H1 (cell line): ENCODE measurements around the gene RANBP3L. TPM values are rescaled to one million over a fixed set of nuclear protein-coding genes. Genes with fewer than 3 reads are reported as not detected.

Experiments
- CTCF ChIA-PET: fragments of 300-600 bp; sonication (Branson Sonifier 250); formaldehyde crosslinking; loops from one replicate; lab custom pipeline; 2021; ENCODE audit not compliant: partially characterized antibody; lab: Charles Lee
- POLR2A ChIA-PET: fragments of 300-600 bp; sonication (Branson Sonifier 250); formaldehyde crosslinking; loops from one replicate; lab custom pipeline; 2021; ENCODE audit warnings: inconsistent platforms; ENCODE audit not compliant: partially characterized antibody; lab: Charles Lee
- DNase-seq, 2 experiments: peaks; one replicate each; pipeline versions ENCODE4 v3.0.0 to v3.0.0-alpha.2; 2010 to 2022; ENCODE audit warnings: low spot score in 2 of 2, low read depth in 1 of 2, mixed read lengths in 1 of 2
- FAIRE-seq: peaks from 2 replicates; lab custom pipeline; 2011; peaks lifted over from hg19 to GRCh38; lab: Jason Lieb, UNC
- H2AFZ ChIP-seq: 2 replicates; pipeline ENCODE4 v1.8.1; 2012; ENCODE audit warnings: low read length, inconsistent platforms
- H2AK5ac ChIP-seq: 2 replicates; pipeline ENCODE4 v1.6.1; 2013; ENCODE audit warnings: low read depth, low read length
- H2BK120ac ChIP-seq: replicated peaks from 2 replicates; pipeline ENCODE3; 2013; ENCODE audit warnings: low read depth, low read length, inconsistent platforms
- H2BK12ac ChIP-seq: 2 replicates; pipeline ENCODE4 v1.6.1; 2013; ENCODE audit warnings: low read depth, low read length
- H2BK15ac ChIP-seq: 2 replicates; pipeline ENCODE4 v1.6.1; 2013; ENCODE audit warnings: low read length
- H2BK20ac ChIP-seq: 2 replicates; pipeline ENCODE4 v1.6.1; 2013; ENCODE audit warnings: low read length
- H2BK5ac ChIP-seq: 2 replicates; pipeline ENCODE4 v1.6.1; 2013; ENCODE audit warnings: low read depth, low read length
- H3K14ac ChIP-seq: 2 replicates; pipeline ENCODE4 v1.6.1; 2013; ENCODE audit warnings: inconsistent platforms; ENCODE audit not compliant: insufficient read length
- H3K18ac ChIP-seq: 2 replicates; pipeline ENCODE4 v1.6.1; 2013; ENCODE audit warnings: low read length; ENCODE audit errors: extremely low read depth
- H3K23ac ChIP-seq: 2 replicates; pipeline ENCODE4 v1.6.1; 2013; ENCODE audit warnings: inconsistent platforms; ENCODE audit not compliant: insufficient read length
- H3K23me2 ChIP-seq: 2 replicates; pipeline ENCODE4 v1.6.1; 2013; ENCODE audit warnings: low read depth, low read length
- H3K27ac ChIP-seq: 2 replicates; pipeline ENCODE4 v1.6.1; 2011; ENCODE audit warnings: low read depth, low read length, inconsistent platforms
- H3K27me3 ChIP-seq, 4 experiments: replicated peaks in 1 of 4; 1 replicate in 1 of 4; 2 replicates in 3 of 4; pipeline versions ENCODE4 v1.6.1 to v1.8.1; 2011 to 2013; ENCODE audit warnings: low read length in 3 of 4, mild to moderate bottlenecking in 3 of 4, inconsistent platforms in 2 of 4, mixed read lengths in 2 of 4, moderate library complexity in 1 of 4; ENCODE audit not compliant: control insufficient read depth in 3 of 4, insufficient read depth in 3 of 4; ENCODE audit errors: extremely low read depth in 1 of 4
- H3K36me3 ChIP-seq, 4 experiments: 2 replicates each; pipeline versions ENCODE4 v1.6.1 to v1.8.1; 2011 to 2013; ENCODE audit warnings: mild to moderate bottlenecking in 4 of 4, low read length in 3 of 4, moderate library complexity in 2 of 4, control low read depth in 1 of 4, inconsistent platforms in 1 of 4; ENCODE audit not compliant: insufficient read depth in 4 of 4, control insufficient read depth in 2 of 4
- H3K4ac ChIP-seq: replicated peaks from 2 replicates; pipeline ENCODE3; 2013; ENCODE audit warnings: low read length, low read depth, mixed read lengths, inconsistent platforms; ENCODE audit not compliant: insufficient read length
- H3K4me1 ChIP-seq, 4 experiments: replicated peaks in 1 of 4; 1 replicate in 1 of 4; 2 replicates in 3 of 4; pipeline versions ENCODE4 v1.6.1 to v1.8.1; 2011 to 2013; ENCODE audit warnings: low read length in 3 of 4, inconsistent platforms in 2 of 4, mixed read lengths in 1 of 4; ENCODE audit not compliant: insufficient read depth in 4 of 4, control insufficient read depth in 3 of 4
- H3K4me2 ChIP-seq, 2 experiments: 2 replicates each; pipeline versions ENCODE4 v1.6.1 to v1.8.1; 2011 to 2013; ENCODE audit warnings: low read depth in 2 of 2, low read length in 2 of 2, control low read depth in 1 of 2, inconsistent platforms in 1 of 2, mild to moderate bottlenecking in 1 of 2; ENCODE audit not compliant: insufficient read depth in 1 of 2
- H3K4me3 ChIP-seq, 4 experiments: fragments of 200-600, 300-600 bp in 1 of 4; sonication (generic), shearing (Covaris generic), sonication (Bioruptor Twin) in 1 of 4; 2 replicates each; pipeline versions ENCODE4 v1.5.1 to v1.8.1; 2011 to 2016; ENCODE audit warnings: low read length in 4 of 4, low read depth in 3 of 4, control low read depth in 2 of 4, inconsistent platforms in 2 of 4, mild to moderate bottlenecking in 2 of 4, mixed read lengths in 1 of 4, moderate library complexity in 1 of 4; ENCODE audit not compliant: insufficient read depth in 2 of 4; ENCODE audit errors: extremely low read depth in 1 of 4
- H3K56ac ChIP-seq: replicated peaks from 2 replicates; pipeline ENCODE3; 2013; ENCODE audit warnings: low read depth, mild to moderate bottlenecking, mixed read lengths, low read length, inconsistent platforms; ENCODE audit not compliant: insufficient read length
- H3K79me1 ChIP-seq: 2 replicates; pipeline ENCODE4 v1.6.1; 2013; ENCODE audit warnings: low read depth, low read length, control low read depth
- H3K79me2 ChIP-seq, 2 experiments: 2 replicates each; pipeline versions ENCODE4 v1.6.1 to v1.8.1; 2012 to 2013; ENCODE audit warnings: low read length in 2 of 2, mild to moderate bottlenecking in 2 of 2, inconsistent platforms in 1 of 2; ENCODE audit not compliant: insufficient read depth in 2 of 2, control insufficient read depth in 1 of 2
- H3K9ac ChIP-seq, 4 experiments: replicated peaks in 1 of 4; 1 replicate in 1 of 4; 2 replicates in 3 of 4; pipeline versions ENCODE4 v1.6.1 to v1.8.1; 2011 to 2013; ENCODE audit warnings: low read depth in 3 of 4, low read length in 3 of 4, control low read depth in 2 of 4, mild to moderate bottlenecking in 2 of 4, moderate library complexity in 2 of 4, inconsistent platforms in 1 of 4; ENCODE audit errors: extremely low read depth in 1 of 4
- H3K9me3 ChIP-seq, 2 experiments: 2 replicates each; pipeline versions ENCODE4 v1.6.1 to v1.8.1; 2012 to 2013; ENCODE audit warnings: mild to moderate bottlenecking in 2 of 2, moderate library complexity in 2 of 2, control low read depth in 1 of 2, inconsistent platforms in 1 of 2, low read depth in 1 of 2, low read length in 1 of 2, mixed read lengths in 1 of 2; ENCODE audit not compliant: insufficient read depth in 2 of 2
- H4K20me1 ChIP-seq, 2 experiments: replicated peaks in 1 of 2; 2 replicates each; pipeline versions ENCODE3 to v1.8.1; 2011 to 2013; ENCODE audit warnings: inconsistent platforms in 2 of 2, low read length in 2 of 2, mild to moderate bottlenecking in 1 of 2; ENCODE audit not compliant: insufficient read depth in 2 of 2, control insufficient read depth in 1 of 2
- H4K5ac ChIP-seq: 2 replicates; pipeline ENCODE4 v1.6.1; 2013; ENCODE audit warnings: low read length, low read depth, mixed read lengths, inconsistent platforms; ENCODE audit not compliant: insufficient read length
- H4K8ac ChIP-seq: 2 replicates; pipeline ENCODE4 v1.8.0; 2013; ENCODE audit warnings: mild to moderate bottlenecking, moderate library complexity, low read length, inconsistent platforms; ENCODE audit not compliant: insufficient read depth; ENCODE audit errors: extremely low read depth
- H4K91ac ChIP-seq: replicated peaks from 2 replicates; pipeline ENCODE3; 2013; ENCODE audit warnings: low read length, mixed read lengths, inconsistent platforms; ENCODE audit not compliant: insufficient read length
- BACH1 ChIP-seq: IDR thresholded peaks from 2 replicates; pipeline ENCODE4 v1.6.1; 2012; ENCODE audit warnings: low read length, improper control_type of control experiment
- BRCA1 ChIP-seq: IDR thresholded peaks from 2 replicates; pipeline ENCODE4 v1.6.1; 2012; ENCODE audit warnings: low read depth, low read length, improper control_type of control experiment
- CBX8 ChIP-seq: fragments of 300-800, 300-1000 bp; sonication (generic); IDR thresholded peaks from 2 replicates; pipeline ENCODE4 v1.7.1; 2016; ENCODE audit warnings: low read depth, low read length, borderline replicate concordance
- CEBPB ChIP-seq: IDR thresholded peaks from 2 replicates; pipeline ENCODE4 v1.6.1; 2012; ENCODE audit warnings: low read depth, low read length
- EGR1 ChIP-seq: IDR thresholded peaks from 2 replicates; pipeline ENCODE4 v1.6.1; 2011; ENCODE audit warnings: low read depth, low read length, borderline replicate concordance
- EZH2 ChIP-seq: fragments of 200-600 bp; sonication (generic); IDR thresholded peaks from 2 replicates; pipeline ENCODE4 v1.7.1; 2012; ENCODE audit warnings: low read depth, mild to moderate bottlenecking, moderate library complexity, low read length, inconsistent platforms; ENCODE audit not compliant: severe bottlenecking
- MAFK ChIP-seq: IDR thresholded peaks from 2 replicates; pipeline ENCODE4 v1.6.1; 2012; ENCODE audit warnings: low read depth, mild to moderate bottlenecking, improper control_type of control experiment, low read length
- NRF1 ChIP-seq: IDR thresholded peaks from 2 replicates; pipeline ENCODE4 v1.6.1; 2011; ENCODE audit warnings: mild to moderate bottlenecking, low read depth, low read length, improper control_type of control experiment
- POLR2A ChIP-seq, 2 experiments: IDR thresholded peaks; 1 replicate in 1 of 2; 2 replicates in 1 of 2; pipeline ENCODE4 v1.6.1; 2011; ENCODE audit warnings: low read depth in 2 of 2, low read length in 2 of 2, mild to moderate bottlenecking in 2 of 2; ENCODE audit errors: control extremely low read depth in 1 of 2
- ZNF274 ChIP-seq: IDR thresholded peaks from 2 replicates; pipeline ENCODE4 v1.7.0; 2012; ENCODE audit warnings: low read length, borderline replicate concordance; ENCODE audit errors: extremely low read depth
- WGBS, 2 experiments: shearing (Covaris generic) in 1 of 2; methylation state at CpG; one replicate each; pipeline versions ENCODE4 v1.1.6 to v1.1.7; 2013 to 2015; ENCODE audit warnings: low lambda C conversion rate in 2 of 2, mixed read lengths in 2 of 2, inconsistent platforms in 1 of 2, low coverage in 1 of 2, missing lambda C conversion rate in 1 of 2; ENCODE audit not compliant: insufficient replicate concordance in 2 of 2, insufficient coverage in 1 of 2, insufficient read length in 1 of 2; ENCODE audit errors: extremely low coverage in 1 of 2, missing lambda C conversion rate in 1 of 2; 5-methylcytosine and 5-hydroxymethylcytosine counted together
- polyA plus RNA-seq, 7 experiments: library from polyadenylated mRNA; depleted of rRNA in 3 of 7; stranded (reverse) in 5 of 7; unstranded in 2 of 7; fragments of >200 nt in 5 of 7; fragments of 200-250 nt in 2 of 7; gene quantifications; 1 replicate in 5 of 7; 2 replicates in 1 of 7; 4 replicates in 1 of 7; pipeline versions ENCODE4 v1.2.1 to v1.2.3, GENCODE V29; 2011 to 2013; ENCODE audit warnings: missing spikeins in 2 of 7, mixed read lengths in 2 of 7
- total RNA-seq: library from RNA; stranded (reverse); fragmentation: NEBNext Ultra II Directional; extraction: Animal tissue kit (Norgen Biotek cat#: 25700); gene quantifications from 2 replicates; pipeline ENCODE4 v1.2.1, GENCODE V29; 2021
- TF ChIP-seq, protein P1 (sequence below): IDR thresholded peaks from 2 replicates; pipeline ENCODE4 v1.6.1; 2012; ENCODE audit warnings: inconsistent platforms
- TF ChIP-seq, protein P2 (sequence below): IDR thresholded peaks from 2 replicates; pipeline ENCODE4 v1.6.1; 2011; ENCODE audit warnings: low read depth, mild to moderate bottlenecking, low read length; ENCODE audit not compliant: insufficient read depth

RANBP3L gene
- total and polyA plus RNA-seq, 2 of the 8 experiments (the other 6 are each of a cell fraction or from before 2014, with no cell fraction given) = not detected

DNA sequence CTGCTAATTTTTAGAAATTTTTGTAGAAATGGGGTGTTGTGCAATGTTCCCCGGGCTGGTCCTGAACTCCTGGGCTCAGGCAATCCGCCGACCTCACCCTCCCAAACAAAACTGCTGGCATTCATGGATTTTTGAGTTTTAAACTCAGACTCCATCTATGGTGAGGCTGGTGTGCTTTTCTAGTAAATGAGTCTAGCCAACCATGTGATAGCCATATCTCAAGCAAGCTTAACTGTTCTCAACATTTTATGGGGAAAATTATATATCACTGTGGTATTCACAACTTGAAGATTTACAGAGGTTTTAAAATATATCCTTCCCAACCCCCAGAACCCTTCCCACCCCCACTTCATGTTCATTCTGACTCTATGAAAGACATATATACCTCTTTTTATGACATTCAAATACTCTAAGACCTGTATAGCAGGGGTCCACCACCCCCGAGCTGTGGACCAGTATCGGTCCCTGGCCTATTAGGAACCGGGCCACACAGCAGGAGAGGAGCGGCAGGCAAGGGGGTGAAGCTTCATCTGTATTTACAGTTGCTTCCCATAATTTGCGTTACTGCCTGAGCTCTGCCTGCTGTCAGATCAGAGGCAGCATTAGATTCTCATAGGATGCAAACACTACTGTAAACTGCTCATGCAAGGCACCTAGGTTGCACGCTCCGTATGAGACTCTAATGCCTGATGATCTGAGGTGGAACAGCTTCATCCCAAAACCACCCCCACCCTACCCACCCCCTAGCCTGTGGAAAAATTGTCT, 55.5 kb downstream of the RANBP3L start:
- no peak overlapping the region for H2BK20ac ChIP-seq
- WGBS, 2 experiments = 97% methylated on average over 8 of the region's 10 CpGs; no CpG with 5 or more reads in 1 of the 2 experiments
- no peak overlapping the region for H2BK120ac ChIP-seq
- FAIRE-seq (no peak), DNase-seq (no peak)
- no peak overlapping the region for H2AFZ ChIP-seq
- H3K23ac ChIP-seq = no peak overlapping the region
- no peak overlapping the region for H4K5ac ChIP-seq
- no peak overlapping the region for H4K8ac ChIP-seq
- H3K4me2 ChIP-seq = no peak overlapping the region
- no peaks in the 10 kb centered on the region for H3K36me3 ChIP-seq
- no peaks in the 10 kb centered on the region for H4K20me1 ChIP-seq
- H4K91ac ChIP-seq = no peak overlapping the region
- H3K79me2 ChIP-seq = no peaks in the 10 kb centered on the region
- H3K4ac ChIP-seq = no peak overlapping the region
- peaks cover 2% of the 10 kb centered on the region; the same call in 1 of the 2 replicates for H3K23me2 ChIP-seq
- H3K4me3 ChIP-seq = no peak overlapping the region
- no peak overlapping the region for H3K14ac ChIP-seq
- H3K18ac ChIP-seq = no peak overlapping the region
- no peaks in the 10 kb centered on the region for H3K79me1 ChIP-seq
- H3K9ac ChIP-seq = no peak overlapping the region
- no peak overlapping the region for H2BK12ac ChIP-seq
- H2BK15ac ChIP-seq = no peak overlapping the region
- H3K27ac ChIP-seq = no peak overlapping the region
- H2AK5ac ChIP-seq = no peak overlapping the region
- POLR2A ChIA-PET = no interaction called here
- H3K4me1 ChIP-seq = peaks cover 0 to 4% (median 3%) of the 10 kb centered on the region in 4 experiments; a peak in 4 of 7 replicates
- H3K56ac ChIP-seq = no peak overlapping the region
- CTCF ChIA-PET = interaction anchor here (1.0 to 1.8 kb wide), 2 partner anchors 9 to 167 kb away, joined by 3 to 6 read pairs; no protein-coding TSS in a partner anchor
- H3K9me3 ChIP-seq = no peaks in the 10 kb centered on the region
- peaks cover 1 to 12% (median 6%) of the 10 kb centered on the region in 4 experiments for H3K27me3 ChIP-seq
- no peak overlapping the region for H2BK5ac ChIP-seq
- TF ChIP-seq EZH2 (no peak), MAFK (no peak), NRF1 (no peak), POLR2A (IDR thresholded peaks at IDR 0.05; ENCODE audit: control extremely low read depth in 1 of 2, low read depth in 2 of 2, low read length in 2 of 2) (no peak), BRCA1 (no peak), CEBPB (no peak), BACH1 (no peak), ZNF274 (no peak), EGR1 (no peak), CBX8 (no peak)
- TF ChIP-seq, protein P1, sequence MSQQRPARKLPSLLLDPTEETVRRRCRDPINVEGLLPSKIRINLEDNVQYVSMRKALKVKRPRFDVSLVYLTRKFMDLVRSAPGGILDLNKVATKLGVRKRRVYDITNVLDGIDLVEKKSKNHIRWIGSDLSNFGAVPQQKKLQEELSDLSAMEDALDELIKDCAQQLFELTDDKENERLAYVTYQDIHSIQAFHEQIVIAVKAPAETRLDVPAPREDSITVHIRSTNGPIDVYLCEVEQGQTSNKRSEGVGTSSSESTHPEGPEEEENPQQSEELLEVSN = no peak
- TF ChIP-seq, protein P2, sequence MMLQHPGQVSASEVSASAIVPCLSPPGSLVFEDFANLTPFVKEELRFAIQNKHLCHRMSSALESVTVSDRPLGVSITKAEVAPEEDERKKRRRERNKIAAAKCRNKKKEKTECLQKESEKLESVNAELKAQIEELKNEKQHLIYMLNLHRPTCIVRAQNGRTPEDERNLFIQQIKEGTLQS = no peak
